Lower leg skin (tissue), 3 donors: ENCODE measurements around the gene PRICKLE4.

Source experiments
- POLR2A ChIP-seq, 2 donors: fragments of 450-650 bp; IDR thresholded peaks; one replicate each; pipeline ENCODE4 v1.6.1; 2016 to 2017; ENCODE audit warnings: antibody characterized with exemption in 2 of 2, mild to moderate bottlenecking in 1 of 2, moderate library complexity in 1 of 2
- TF ChIP-seq, protein P1 (sequence below), 3 donors: fragments of 450-650 bp; IDR thresholded peaks; one replicate each; pipeline ENCODE4 v1.5.1; 2016; ENCODE audit warnings: antibody characterized with exemption in 3 of 3, mild to moderate bottlenecking in 3 of 3, moderate library complexity in 2 of 3

DNA sequence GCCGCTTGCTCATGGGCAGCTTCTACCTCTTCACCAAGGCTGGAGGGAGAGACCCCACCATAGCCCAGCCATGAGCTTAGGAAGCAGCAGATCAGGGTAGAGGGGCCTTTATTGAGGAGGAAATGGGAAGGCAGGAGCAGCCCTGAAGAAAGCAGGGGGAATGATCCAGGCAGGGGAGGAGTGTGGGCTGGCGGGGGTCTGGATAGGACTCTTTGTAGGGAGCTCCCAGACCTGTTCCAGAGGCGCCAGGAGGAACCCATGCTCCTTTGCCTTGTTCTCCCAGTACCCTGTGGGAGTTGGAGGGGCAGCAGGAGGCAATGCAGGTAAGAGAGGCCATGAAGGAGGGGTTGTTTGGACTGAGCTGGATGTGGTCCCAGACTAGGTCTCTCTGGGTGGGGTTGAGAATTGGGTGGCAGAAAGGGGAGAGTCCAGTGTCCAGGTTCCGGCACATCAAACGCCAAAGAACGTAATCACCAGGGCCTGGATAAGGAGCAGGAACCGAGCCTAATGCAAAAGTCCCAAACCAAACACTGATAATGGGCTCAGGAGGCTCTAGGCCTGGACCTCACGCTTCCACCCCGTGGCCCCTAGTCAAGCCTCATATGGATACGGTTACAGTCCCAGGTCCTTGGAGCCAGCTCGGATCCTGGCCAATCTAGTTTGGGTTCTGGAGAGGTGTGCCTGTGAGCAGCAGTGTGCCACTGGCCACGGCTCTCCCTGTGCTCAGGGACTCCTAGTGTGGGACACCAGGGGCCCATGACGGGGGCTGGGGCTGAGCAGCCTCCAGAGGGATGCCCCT, 21.3 kb upstream of the PRICKLE4 start:
- TF ChIP-seq, protein P1, sequence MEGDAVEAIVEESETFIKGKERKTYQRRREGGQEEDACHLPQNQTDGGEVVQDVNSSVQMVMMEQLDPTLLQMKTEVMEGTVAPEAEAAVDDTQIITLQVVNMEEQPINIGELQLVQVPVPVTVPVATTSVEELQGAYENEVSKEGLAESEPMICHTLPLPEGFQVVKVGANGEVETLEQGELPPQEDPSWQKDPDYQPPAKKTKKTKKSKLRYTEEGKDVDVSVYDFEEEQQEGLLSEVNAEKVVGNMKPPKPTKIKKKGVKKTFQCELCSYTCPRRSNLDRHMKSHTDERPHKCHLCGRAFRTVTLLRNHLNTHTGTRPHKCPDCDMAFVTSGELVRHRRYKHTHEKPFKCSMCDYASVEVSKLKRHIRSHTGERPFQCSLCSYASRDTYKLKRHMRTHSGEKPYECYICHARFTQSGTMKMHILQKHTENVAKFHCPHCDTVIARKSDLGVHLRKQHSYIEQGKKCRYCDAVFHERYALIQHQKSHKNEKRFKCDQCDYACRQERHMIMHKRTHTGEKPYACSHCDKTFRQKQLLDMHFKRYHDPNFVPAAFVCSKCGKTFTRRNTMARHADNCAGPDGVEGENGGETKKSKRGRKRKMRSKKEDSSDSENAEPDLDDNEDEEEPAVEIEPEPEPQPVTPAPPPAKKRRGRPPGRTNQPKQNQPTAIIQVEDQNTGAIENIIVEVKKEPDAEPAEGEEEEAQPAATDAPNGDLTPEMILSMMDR (IDR thresholded peaks at IDR 0.05): no peak
- TF ChIP-seq POLR2A (IDR thresholded peaks at IDR 0.05): no peak
